Mesenchymal stem cell (in vitro differentiated cells and primary cell): Measurements from ENCODE around the gene ITCH.
"Not testable (repeated sequence)": the region's sequence is repeated elsewhere in the genome, so short reads cannot be mapped to it uniquely, and the experiment has no call there.

Experiments
- DNase-seq: peaks from one replicate; pipeline ENCODE4 v3.0.0-alpha.2; 2013
- H2AFZ ChIP-seq: one replicate; pipeline ENCODE4 v1.6.1; 2013; ENCODE audit warnings: low read depth, mild to moderate bottlenecking, control low read depth, inconsistent platforms, low read length, moderate library complexity
- H2AK5ac ChIP-seq: 2 replicates; pipeline ENCODE4 v1.6.1; 2013; ENCODE audit warnings: low read length, moderate library complexity, mild to moderate bottlenecking, inconsistent platforms; ENCODE audit not compliant: severe bottlenecking
- H2BK120ac ChIP-seq: one replicate; pipeline ENCODE4 v1.6.1; 2013; ENCODE audit warnings: low read depth, mild to moderate bottlenecking, inconsistent platforms, low read length, moderate library complexity
- H2BK12ac ChIP-seq, 2 experiments: one replicate each; pipeline ENCODE4 v1.6.1; 2013; ENCODE audit warnings: inconsistent platforms in 2 of 2, low read length in 2 of 2, mild to moderate bottlenecking in 2 of 2, moderate library complexity in 2 of 2, control low read depth in 1 of 2
- H2BK15ac ChIP-seq: one replicate; pipeline ENCODE4 v1.6.1; 2013; ENCODE audit warnings: mild to moderate bottlenecking, low read depth, inconsistent platforms; ENCODE audit not compliant: poor library complexity, severe bottlenecking
- H2BK5ac ChIP-seq: 2 replicates; pipeline ENCODE4 v1.6.1; 2013; ENCODE audit warnings: low read depth, mild to moderate bottlenecking, low read length, control low read depth, inconsistent platforms; ENCODE audit not compliant: poor library complexity, severe bottlenecking
- H3K14ac ChIP-seq, 2 experiments: one replicate each; pipeline ENCODE4 v1.6.1; 2013; ENCODE audit warnings: inconsistent platforms in 2 of 2, low read length in 2 of 2, control low read depth in 1 of 2, mild to moderate bottlenecking in 1 of 2, moderate library complexity in 1 of 2
- H3K18ac ChIP-seq, 2 experiments: one replicate each; pipeline ENCODE4 v1.6.1; 2013; ENCODE audit warnings: inconsistent platforms in 2 of 2, low read length in 2 of 2, control low read depth in 1 of 2, low read depth in 1 of 2, mild to moderate bottlenecking in 1 of 2
- H3K23ac ChIP-seq, 2 experiments: one replicate each; pipeline ENCODE4 v1.6.1; 2013; ENCODE audit warnings: inconsistent platforms in 2 of 2, low read length in 2 of 2, mild to moderate bottlenecking in 2 of 2, moderate library complexity in 2 of 2, control low read depth in 1 of 2
- H3K27ac ChIP-seq: 2 replicates; pipeline ENCODE4 v1.5.1; 2013; ENCODE audit warnings: mild to moderate bottlenecking, moderate library complexity, low read length, control low read depth, inconsistent platforms; ENCODE audit not compliant: poor library complexity, severe bottlenecking
- H3K27me3 ChIP-seq, 2 experiments: 2 replicates each; pipeline versions ENCODE4 v1.6.1 to v1.7.0; 2013; ENCODE audit warnings: low read length in 2 of 2, mild to moderate bottlenecking in 2 of 2, moderate library complexity in 2 of 2, control low read depth in 1 of 2, inconsistent platforms in 1 of 2; ENCODE audit not compliant: control insufficient read depth in 1 of 2, insufficient read depth in 1 of 2
- H3K36me3 ChIP-seq, 2 experiments: 2 replicates each; pipeline versions ENCODE4 v1.6.1 to v1.7.0; 2013; ENCODE audit warnings: low read length in 2 of 2, control low read depth in 1 of 2, inconsistent platforms in 1 of 2, low read depth in 1 of 2, mild to moderate bottlenecking in 1 of 2; ENCODE audit not compliant: insufficient read depth in 2 of 2, control insufficient read depth in 1 of 2
- H3K4ac ChIP-seq, 2 experiments: one replicate each; pipeline ENCODE4 v1.6.1; 2013; ENCODE audit warnings: inconsistent platforms in 2 of 2, low read length in 2 of 2, mild to moderate bottlenecking in 2 of 2, moderate library complexity in 2 of 2, control low read depth in 1 of 2, low read depth in 1 of 2
- H3K4me1 ChIP-seq: 2 replicates; pipeline ENCODE4 v1.6.1; 2013; ENCODE audit warnings: low read depth, low read length, control low read depth; ENCODE audit not compliant: control insufficient read depth, insufficient read depth
- H3K4me2 ChIP-seq: 2 replicates; pipeline ENCODE4 v1.6.1; 2013; ENCODE audit warnings: low read length, mild to moderate bottlenecking, inconsistent platforms; ENCODE audit not compliant: poor library complexity, severe bottlenecking
- H3K4me3 ChIP-seq, 2 experiments: 2 replicates each; pipeline versions ENCODE4 v1.5.1 to v1.7.0; 2013; ENCODE audit warnings: low read length in 2 of 2, mild to moderate bottlenecking in 2 of 2, control low read depth in 1 of 2, low read depth in 1 of 2; ENCODE audit not compliant: insufficient read depth in 1 of 2
- H3K79me1 ChIP-seq: replicated peaks from 2 replicates; pipeline ENCODE4 v1.6.1; 2013; ENCODE audit warnings: mild to moderate bottlenecking, control low read depth, low read length, inconsistent platforms; ENCODE audit not compliant: poor library complexity, severe bottlenecking
- H3K9ac ChIP-seq: 2 replicates; pipeline ENCODE4 v1.7.0; 2013; ENCODE audit warnings: mild to moderate bottlenecking, low read length, moderate library complexity
- H3K9me3 ChIP-seq: 2 replicates; pipeline ENCODE4 v1.7.0; 2013; ENCODE audit warnings: mild to moderate bottlenecking, low read length; ENCODE audit not compliant: control insufficient read depth
- H4K8ac ChIP-seq: one replicate; pipeline ENCODE4 v1.6.1; 2013; ENCODE audit warnings: inconsistent platforms, mild to moderate bottlenecking, low read length, moderate library complexity
- H4K91ac ChIP-seq: one replicate; pipeline ENCODE4 v1.6.1; 2013; ENCODE audit warnings: mild to moderate bottlenecking, low read length, inconsistent platforms
- WGBS: methylation state at CpG from one replicate; pipeline ENCODE4 v1.1.7; 2013; ENCODE audit warnings: mixed read lengths; 5-methylcytosine and 5-hydroxymethylcytosine counted together

Gene ITCH

GRCh38 chr20:34495307-34495706 is 132.2 kb downstream of the ITCH start:
- H3K4me1 ChIP-seq: no peaks in the 10 kb centered on the region
- H3K27me3 ChIP-seq: no peaks in the 10 kb centered on the region
- H3K9ac ChIP-seq: no peak overlapping the region
- H2BK15ac ChIP-seq: no peak overlapping the region
- H2BK5ac ChIP-seq: no peak overlapping the region
- no peak overlapping the region for H3K14ac ChIP-seq
- no peak overlapping the region for H2BK120ac ChIP-seq
- H3K4me3 ChIP-seq: no peak overlapping the region
- no peak overlapping the region for H3K27ac ChIP-seq
- no peak for DNase-seq
- H3K9me3 ChIP-seq: peaks cover 4% of the 10 kb centered on the region
- H2AFZ ChIP-seq: no peak overlapping the region
- no peak overlapping the region for H3K4ac ChIP-seq
- H4K91ac ChIP-seq: no peak overlapping the region
- H4K8ac ChIP-seq: no peak overlapping the region
- WGBS: 97% methylated on average over 3 of the region's 7 CpGs
- no peak overlapping the region for H2AK5ac ChIP-seq
- H3K36me3 ChIP-seq: peaks cover 27 to 87% of the 10 kb centered on the region in 2 experiments
- H3K79me1 ChIP-seq: peaks cover 8% of the 10 kb centered on the region
- H2BK12ac ChIP-seq: no peak overlapping the region
- H3K18ac ChIP-seq: no peak overlapping the region
- H3K4me2 ChIP-seq: no peak overlapping the region
- H3K23ac ChIP-seq: no peak overlapping the region

- Histone ChIP-seq H3K9me3 (peaks cover 10% of the 10 kb centered on the region), H3K36me3 (peaks cover 24 to 87% of the 10 kb centered on the region in 2 experiments), H3K79me1 (peaks cover 9% of the 10 kb centered on the region), H3K27me3 (no peaks in the 10 kb centered on the region), H2BK120ac (no peak overlapping the region), H3K9ac (no peak overlapping the region), H2AFZ (no peak overlapping the region), H3K27ac (no peak overlapping the region), H2AK5ac (no peak overlapping the region), H3K18ac (no peak overlapping the region), H3K14ac (no peak overlapping the region), H2BK15ac (no peak overlapping the region), H3K4me2 (no peak overlapping the region), H3K4me3 (no peak overlapping the region), H2BK5ac (no peak overlapping the region), H3K23ac (no peak overlapping the region), H2BK12ac (no peak overlapping the region), H3K4me1 (no peaks in the 10 kb centered on the region), H4K8ac (no peak overlapping the region), H4K91ac (no peak overlapping the region), H3K4ac (no peak overlapping the region)
- no peak for DNase-seq
- WGBS: no CpG with 5 or more reads among the region's 1 CpG
Measured at GRCh38 chr20:34495916-34496315, 132.8 kb downstream of the ITCH start.

GRCh38 chr20:34497596-34497995 is 134.5 kb downstream of the ITCH start:
- H2BK12ac ChIP-seq, H3K4me3 ChIP-seq, H3K23ac ChIP-seq, DNase-seq, H3K4ac ChIP-seq, H2BK5ac ChIP-seq, H4K91ac ChIP-seq, H2BK120ac ChIP-seq, H2BK15ac ChIP-seq, H2AFZ ChIP-seq, H3K27ac ChIP-seq, H3K14ac ChIP-seq, H3K27me3 ChIP-seq, H4K8ac ChIP-seq, H3K9ac ChIP-seq, H3K4me2 ChIP-seq, H2AK5ac ChIP-seq, H3K18ac ChIP-seq, H3K4me1 ChIP-seq: not testable (repeated sequence)
- H3K9me3 ChIP-seq: peaks cover 15% of the 10 kb centered on the region
- H3K79me1 ChIP-seq: peaks cover 11% of the 10 kb centered on the region
- 96% methylated on average over 6 of the region's 6 CpGs for WGBS
- peaks cover 22 to 80% of the 10 kb centered on the region in 2 experiments for H3K36me3 ChIP-seq

GRCh38 chr20:34500823-34501222 is 137.8 kb downstream of the ITCH start:
- Histone ChIP-seq H3K4me2 (no peak overlapping the region), H2BK12ac (no peak overlapping the region), H3K27me3 (no peaks in the 10 kb centered on the region), H3K4me3 (no peak overlapping the region), H3K36me3 (peaks cover 21 to 76% of the 10 kb centered on the region in 2 experiments), H3K14ac (no peak overlapping the region), H3K9ac (no peak overlapping the region), H4K91ac (no peak overlapping the region), H3K27ac (no peak overlapping the region), H2AK5ac (no peak overlapping the region), H2BK5ac (no peak overlapping the region), H2BK120ac (no peak overlapping the region), H3K79me1 (peaks cover 14% of the 10 kb centered on the region), H3K4me1 (no peaks in the 10 kb centered on the region), H2BK15ac (no peak overlapping the region), H3K18ac (no peak overlapping the region), H4K8ac (no peak overlapping the region), H3K9me3 (peaks cover 15% of the 10 kb centered on the region), H3K23ac (no peak overlapping the region), H3K4ac (no peak overlapping the region), H2AFZ (no peak overlapping the region)
- DNase-seq: no peak
- WGBS: 100% methylated on average over 1 of the region's 1 CpG
